Neural cell (in vitro differentiated cells): ENCODE results near the gene RALGDS.
"Not testable (repeated sequence)": the region's sequence is repeated elsewhere in the genome, so short reads cannot be mapped to it uniquely, and the experiment has no call there.

ENCODE experiments used
- CTCF ChIP-seq: fragments of 450-650 bp; IDR thresholded peaks from 2 replicates; pipeline ENCODE4 v1.5.1; 2014; ENCODE audit warnings: antibody characterized with exemption, mild to moderate bottlenecking, moderate library complexity; ENCODE audit not compliant: poor library complexity, severe bottlenecking
- EP300 ChIP-seq: fragments of 450-650 bp; conservative IDR thresholded peaks from 2 replicates; pipeline ENCODE4 v1.6.1; 2014; ENCODE audit warnings: antibody characterized with exemption, mild to moderate bottlenecking, moderate library complexity; ENCODE audit not compliant: poor library complexity, severe bottlenecking
- EZH2 ChIP-seq: fragments of 200-600, 300-800 bp; shearing (Covaris generic), sonication (generic); IDR thresholded peaks from 2 replicates; pipeline ENCODE4 v1.6.1; 2014; ENCODE audit warnings: antibody characterized with exemption, low read length, borderline replicate concordance, mild to moderate bottlenecking; ENCODE audit not compliant: insufficient read depth, poor library complexity, severe bottlenecking
- POLR2AphosphoS5 ChIP-seq: IDR thresholded peaks from 2 replicates; pipeline ENCODE4 v1.6.1; 2012
- RAD21 ChIP-seq: fragments of 450-650 bp; conservative IDR thresholded peaks from 2 replicates; pipeline ENCODE4 v1.6.1; 2014; ENCODE audit warnings: antibody characterized with exemption, mild to moderate bottlenecking, moderate library complexity
- REST ChIP-seq: IDR thresholded peaks from 2 replicates; pipeline ENCODE4 v1.6.1; 2012; ENCODE audit warnings: borderline replicate concordance
- SMC3 ChIP-seq: fragments of 450-650 bp; conservative IDR thresholded peaks from 2 replicates; pipeline ENCODE4 v1.6.1; 2014; ENCODE audit warnings: antibody characterized with exemption, mild to moderate bottlenecking, moderate library complexity; ENCODE audit not compliant: poor library complexity
- TAF1 ChIP-seq: IDR thresholded peaks from 2 replicates; pipeline ENCODE4 v1.6.1; 2012; ENCODE audit warnings: low read depth

- TF ChIP-seq CTCF, EZH2, RAD21, EP300, REST, POLR2AphosphoS5, SMC3, TAF1: not testable (repeated sequence)
These were observed 48.6 kb upstream of the RALGDS start for GRCh38 chr9:133169687-133170086.
